Glutamatergic neuron (in vitro differentiated cells): ENCODE data around the gene HGFAC. TPM values are rescaled to one million over a fixed set of nuclear protein-coding genes. Genes with fewer than 3 reads are reported as not detected.

Experiments used
- DNase-seq: peaks from one replicate; pipeline ENCODE4 v3.0.0; 2022
- H3K27ac Mint-ChIP-seq: one replicate; pipeline ENCODE4 v1.8.0; 2020; ENCODE audit warnings: mild to moderate bottlenecking, mixed read lengths, inconsistent platforms; ENCODE audit not compliant: unreplicated experiment
- H3K27me3 Mint-ChIP-seq: one replicate; pipeline ENCODE4 v1.8.0; 2020; ENCODE audit warnings: mild to moderate bottlenecking, moderate library complexity, mixed read lengths, inconsistent platforms; ENCODE audit not compliant: unreplicated experiment
- H3K36me3 Mint-ChIP-seq: one replicate; pipeline ENCODE4 v1.8.0; 2020; ENCODE audit warnings: mild to moderate bottlenecking, mixed read lengths, inconsistent platforms; ENCODE audit not compliant: unreplicated experiment
- H3K4me1 Mint-ChIP-seq: one replicate; pipeline ENCODE4 v1.8.0; 2020; ENCODE audit warnings: mild to moderate bottlenecking, low read depth, mixed read lengths, inconsistent platforms; ENCODE audit not compliant: unreplicated experiment
- H3K4me3 Mint-ChIP-seq: one replicate; pipeline ENCODE4 v1.8.0; 2020; ENCODE audit warnings: mild to moderate bottlenecking, mixed read lengths, inconsistent platforms; ENCODE audit not compliant: unreplicated experiment
- H3K9me3 Mint-ChIP-seq: one replicate; pipeline ENCODE4 v1.8.0; 2020; ENCODE audit warnings: mild to moderate bottlenecking, moderate library complexity, mixed read lengths, inconsistent platforms; ENCODE audit not compliant: unreplicated experiment
- CTCF ChIP-seq: fragments of 200-600 bp; sonication (generic); IDR thresholded peaks from one replicate; pipeline ENCODE4 v1.5.0; 2021; ENCODE audit not compliant: partially characterized antibody, unreplicated experiment
- total RNA-seq: library from RNA; stranded (reverse); fragmentation: NEBNext Ultra II Directional; extraction: Animal tissue kit (Norgen Biotek cat#: 25700); gene quantifications from one replicate; pipeline ENCODE4 v1.2.1, GENCODE V29; 2021; ENCODE audit not compliant: unreplicated experiment

The HGFAC gene
- total RNA-seq, 1 donor from 2014 or later, result 9.4 TPM

GRCh38 chr4:3399277-3400194, 42.2 kb upstream of the HGFAC start:
- H3K27ac Mint-ChIP-seq, result no peak overlapping the region
- no peak for DNase-seq

GRCh38 chr4:3401436-3402171, 40.2 kb upstream of the HGFAC start:
- Mint-ChIP-seq H3K9me3 (peaks cover 13% of the 10 kb centered on the region), H3K27me3 (peaks cover 8% of the 10 kb centered on the region), H3K4me1 (peaks cover 5% of the 10 kb centered on the region), H3K4me3 (no peak overlapping the region), H3K36me3 (peaks cover 10% of the 10 kb centered on the region), H3K27ac (no peak overlapping the region)
- TF ChIP-seq CTCF, result no peak
- no peak for DNase-seq

More at GRCh38 chr4:3399277-3400194, 42.2 kb upstream of the HGFAC start:
- Mint-ChIP-seq H3K9me3 (peaks cover 11% of the 10 kb centered on the region), H3K4me3 (no peak overlapping the region), H3K27me3 (peaks cover 8% of the 10 kb centered on the region), H3K36me3 (peaks cover 11% of the 10 kb centered on the region), H3K4me1 (no peaks in the 10 kb centered on the region)
- TF ChIP-seq CTCF, result no peak

- H3K36me3 Mint-ChIP-seq, result peaks cover 9% of the 10 kb centered on the region
Measured at GRCh38 chr4:3402491-3403347, 39.0 kb upstream of the HGFAC start.

GRCh38 chr4:3403348-3403906, 38.3 kb upstream of the HGFAC start:
- Mint-ChIP-seq H3K9me3 (peaks cover 5% of the 10 kb centered on the region), H3K36me3 (peaks cover 9% of the 10 kb centered on the region), H3K27me3 (peaks cover 5% of the 10 kb centered on the region), H3K4me1 (peaks cover 19% of the 10 kb centered on the region), H3K4me3 (no peak overlapping the region), H3K27ac (no peak overlapping the region)
- TF ChIP-seq CTCF, result no peak
- DNase-seq, result no peak

More at GRCh38 chr4:3402491-3403347, 39.0 kb upstream of the HGFAC start:
- H3K27ac Mint-ChIP-seq, result no peak overlapping the region
- H3K9me3 Mint-ChIP-seq, result peaks cover 5% of the 10 kb centered on the region
- peaks cover 5% of the 10 kb centered on the region for H3K27me3 Mint-ChIP-seq
- H3K4me3 Mint-ChIP-seq, result no peak overlapping the region
- DNase-seq, result no peak
- peaks cover 15% of the 10 kb centered on the region for H3K4me1 Mint-ChIP-seq
- TF ChIP-seq CTCF, result no peak
